BJ (cell line): Measurements from ENCODE around the gene MGAT5. TPM values are rescaled to one million over a fixed set of nuclear protein-coding genes. Genes with fewer than 3 reads are reported as not detected.

ENCODE experiments used
- CTCF ChIA-PET: fragments of 350-600 bp; formaldehyde crosslinking; extraction: SDS; loops from one replicate; lab custom pipeline; 2021; ENCODE audit warnings: antibody characterized with exemption, inconsistent platforms; lab: Yijun Ruan, JAX
- POLR2A ChIA-PET: fragments of 300-600 bp; sonication (Branson Sonifier 250); formaldehyde crosslinking; extraction: SDS; loops from one replicate; lab custom pipeline; 2021; ENCODE audit warnings: antibody characterized with exemption; lab: Charles Lee
- DNase-seq: peaks from one replicate; pipeline ENCODE4 v3.0.0-alpha.2; 2011; ENCODE audit warnings: low read depth
- H3K27me3 ChIP-seq: 2 replicates; pipeline ENCODE4 v1.6.0; 2011; ENCODE audit warnings: low read length; ENCODE audit not compliant: control insufficient read depth, insufficient read depth
- H3K36me3 ChIP-seq: 2 replicates; pipeline ENCODE4 v1.5.1; 2011; ENCODE audit warnings: low read length; ENCODE audit not compliant: control insufficient read depth, insufficient read depth
- H3K4me3 ChIP-seq: 2 replicates; pipeline ENCODE4 v1.5.1; 2011; ENCODE audit warnings: low read depth, mild to moderate bottlenecking, control low read depth, low read length
- polyA plus RNA-seq: library from polyadenylated mRNA; depleted of rRNA; stranded (reverse); fragments of >200 nt; gene quantifications from 2 replicates; pipeline ENCODE4 v1.2.3, GENCODE V29; 2011
- TF ChIP-seq, protein P1 (sequence below): IDR thresholded peaks from 2 replicates; pipeline ENCODE4 v1.5.1; 2011; ENCODE audit warnings: low read depth, mild to moderate bottlenecking, control low read depth, inconsistent platforms, low read length, moderate library complexity; ENCODE audit not compliant: insufficient read depth

Gene MGAT5
- polyA plus RNA-seq, 1 experiment: 25.0 TPM

DNA sequence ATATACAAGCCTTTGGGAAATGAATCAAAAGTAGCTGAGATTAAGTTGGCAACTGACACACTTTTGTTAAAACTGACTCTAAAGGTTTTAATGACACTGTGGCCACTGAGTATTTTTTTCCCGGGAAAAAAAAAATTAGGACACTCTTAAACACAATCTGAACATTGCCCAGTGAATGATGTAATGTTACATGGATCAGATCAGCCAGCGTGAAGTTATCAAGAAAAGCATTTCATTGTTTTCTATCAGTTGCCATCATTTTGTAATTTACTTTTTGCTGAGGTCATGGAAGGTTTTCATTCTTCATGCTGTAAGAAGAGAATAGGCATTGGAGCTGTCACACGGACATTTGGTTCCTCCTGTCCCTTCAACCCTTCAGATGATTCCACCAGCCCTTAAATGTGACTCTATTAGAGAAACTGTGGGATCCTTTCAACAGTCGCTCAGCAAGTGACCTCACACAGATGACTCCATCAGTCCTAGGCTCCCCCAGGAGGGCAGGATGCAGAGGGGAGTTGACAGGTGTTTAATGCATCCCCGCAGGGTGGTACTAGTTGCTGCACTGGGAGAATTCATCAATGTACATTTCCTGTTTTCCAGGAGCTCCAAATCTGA is 164.2 kb downstream of the MGAT5 start:
- CTCF ChIA-PET: interaction anchor here (0.6 to 2.0 kb wide), 5 partner anchors 33 to 43 kb away, joined by 3 to 8 read pairs (median 5); no protein-coding TSS in a partner anchor
- POLR2A ChIA-PET: no interaction called here
- TF ChIP-seq, protein P1, sequence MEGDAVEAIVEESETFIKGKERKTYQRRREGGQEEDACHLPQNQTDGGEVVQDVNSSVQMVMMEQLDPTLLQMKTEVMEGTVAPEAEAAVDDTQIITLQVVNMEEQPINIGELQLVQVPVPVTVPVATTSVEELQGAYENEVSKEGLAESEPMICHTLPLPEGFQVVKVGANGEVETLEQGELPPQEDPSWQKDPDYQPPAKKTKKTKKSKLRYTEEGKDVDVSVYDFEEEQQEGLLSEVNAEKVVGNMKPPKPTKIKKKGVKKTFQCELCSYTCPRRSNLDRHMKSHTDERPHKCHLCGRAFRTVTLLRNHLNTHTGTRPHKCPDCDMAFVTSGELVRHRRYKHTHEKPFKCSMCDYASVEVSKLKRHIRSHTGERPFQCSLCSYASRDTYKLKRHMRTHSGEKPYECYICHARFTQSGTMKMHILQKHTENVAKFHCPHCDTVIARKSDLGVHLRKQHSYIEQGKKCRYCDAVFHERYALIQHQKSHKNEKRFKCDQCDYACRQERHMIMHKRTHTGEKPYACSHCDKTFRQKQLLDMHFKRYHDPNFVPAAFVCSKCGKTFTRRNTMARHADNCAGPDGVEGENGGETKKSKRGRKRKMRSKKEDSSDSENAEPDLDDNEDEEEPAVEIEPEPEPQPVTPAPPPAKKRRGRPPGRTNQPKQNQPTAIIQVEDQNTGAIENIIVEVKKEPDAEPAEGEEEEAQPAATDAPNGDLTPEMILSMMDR: no peak
- Histone ChIP-seq H3K27me3 (no peaks in the 10 kb centered on the region), H3K4me3 (no peak overlapping the region), H3K36me3 (no peaks in the 10 kb centered on the region)
- DNase-seq: no peak

DNA sequence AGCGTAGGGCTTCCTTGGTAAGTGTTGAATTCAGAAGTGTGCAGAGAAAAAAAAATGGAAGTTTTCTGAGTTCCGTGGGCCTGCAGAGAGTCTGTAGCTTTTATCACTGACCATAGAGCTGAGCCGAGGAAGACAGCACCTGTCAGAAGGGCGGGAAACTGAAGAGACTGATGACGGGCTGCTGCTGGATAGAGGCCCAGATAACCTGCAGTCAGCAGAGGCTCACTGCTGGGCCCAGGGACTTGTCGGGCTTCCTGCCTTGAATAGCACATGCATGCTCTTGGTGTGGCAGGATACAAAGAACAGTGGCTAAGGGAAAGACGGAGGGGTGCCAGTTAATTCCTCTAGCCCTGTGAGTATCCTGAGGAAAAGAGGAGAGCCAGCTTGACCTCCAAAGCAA is 166.4 kb downstream of the MGAT5 start:
- TF ChIP-seq, protein P1: no peak
- H3K4me3 ChIP-seq: no peak overlapping the region
- H3K36me3 ChIP-seq: 0 out of 2 replicates have a peak, but pooled peaks cover 2% of the 10 kb centered on the region
- CTCF ChIA-PET: interaction anchor here (0.6 to 2.7 kb wide), 5 partner anchors 8 to 302 kb away, joined by 3 to 20 read pairs (median 3); no protein-coding TSS in a partner anchor
- POLR2A ChIA-PET: no interaction called here
- no peaks in the 10 kb centered on the region for H3K27me3 ChIP-seq
- DNase-seq: no peak

DNA sequence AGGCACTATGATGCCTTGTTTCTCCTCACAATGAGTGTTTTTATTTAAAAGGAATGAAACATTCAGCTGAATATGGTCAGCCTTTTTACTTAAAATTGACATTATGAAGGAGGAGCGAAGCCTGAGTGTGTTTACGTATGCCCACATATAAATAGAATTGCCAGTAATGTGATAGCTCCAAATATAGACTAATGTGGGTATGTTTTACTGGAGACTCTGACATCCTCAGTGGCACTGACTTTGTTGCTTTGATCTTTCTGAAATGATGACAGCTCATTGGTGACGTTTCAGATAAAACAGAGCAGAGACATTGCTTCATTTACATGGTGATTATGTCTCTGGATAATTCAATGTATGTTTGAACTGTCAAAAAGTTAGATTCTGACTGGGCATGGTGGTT is 167.0 kb downstream of the MGAT5 start:
- Histone ChIP-seq H3K4me3 (no peak overlapping the region), H3K36me3 (0 out of 2 replicates have a peak, but pooled peaks cover 2% of the 10 kb centered on the region), H3K27me3 (no peaks in the 10 kb centered on the region)
- no peak for DNase-seq
- CTCF ChIA-PET: interaction anchor here (0.7 to 2.7 kb wide), 6 partner anchors 9 to 303 kb away, joined by 3 to 20 read pairs (median 4); no protein-coding TSS in a partner anchor
- POLR2A ChIA-PET: no interaction called here
- TF ChIP-seq, protein P1: no peak

DNA sequence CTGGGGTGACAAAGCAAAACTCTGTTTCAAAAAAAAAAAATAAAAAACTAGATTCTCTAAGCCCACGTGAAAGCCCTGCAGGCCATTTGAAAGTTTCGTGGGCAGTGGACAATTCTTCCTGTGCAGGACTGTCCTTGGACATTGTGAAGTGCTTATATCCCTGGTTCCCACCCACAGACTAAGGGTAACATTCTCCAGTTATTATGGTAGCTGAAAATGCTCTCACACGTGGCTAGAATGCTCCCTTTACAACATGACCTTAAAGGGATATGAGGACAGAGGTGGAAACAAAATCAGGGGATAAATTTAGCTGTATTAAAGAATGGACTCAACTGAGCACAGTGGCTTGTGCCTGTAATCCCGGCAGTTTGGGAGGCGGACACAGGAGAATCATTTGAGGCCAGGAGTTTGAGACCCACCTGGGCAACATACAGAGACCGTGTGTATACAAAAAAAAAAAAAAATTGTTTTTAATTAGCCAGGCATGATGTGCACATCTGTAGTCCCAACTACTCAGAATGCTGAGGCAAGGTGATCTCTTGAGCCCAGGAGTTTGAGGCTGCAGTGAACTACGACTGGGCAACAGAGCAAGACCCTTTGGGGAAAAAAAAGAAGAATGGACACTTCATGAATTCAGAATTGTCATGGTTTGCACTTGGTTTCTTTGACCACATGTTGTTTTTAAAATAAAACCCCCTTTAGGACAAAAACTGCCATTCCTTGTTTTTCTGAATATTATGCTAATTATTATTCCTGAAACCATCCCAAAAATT is 167.9 kb downstream of the MGAT5 start:
- ChIA-PET CTCF (interaction anchor here (1.0 to 2.7 kb wide), 2 partner anchors 10 to 177 kb away, joined by 4 to 20 read pairs; no protein-coding TSS in a partner anchor), POLR2A (no interaction called here)
- Histone ChIP-seq H3K4me3 (no peak overlapping the region), H3K27me3 (no peaks in the 10 kb centered on the region), H3K36me3 (0 out of 2 replicates have a peak, but pooled peaks cover 2% of the 10 kb centered on the region)
- TF ChIP-seq, protein P1: no peak
- DNase-seq: no peak
